ENCODE data around the gene TMED1. TPM values are rescaled to one million over a fixed set of nuclear protein-coding genes. Genes with fewer than 3 reads are reported as not detected.
"Not testable (repeated sequence)": the region's sequence is repeated elsewhere in the genome, so short reads cannot be mapped to it uniquely, and the experiment has no call there.

Gene TMED1
- total RNA-seq, 2 donors from 2014 or later, result 41.9 to 47.8 TPM

DNA sequence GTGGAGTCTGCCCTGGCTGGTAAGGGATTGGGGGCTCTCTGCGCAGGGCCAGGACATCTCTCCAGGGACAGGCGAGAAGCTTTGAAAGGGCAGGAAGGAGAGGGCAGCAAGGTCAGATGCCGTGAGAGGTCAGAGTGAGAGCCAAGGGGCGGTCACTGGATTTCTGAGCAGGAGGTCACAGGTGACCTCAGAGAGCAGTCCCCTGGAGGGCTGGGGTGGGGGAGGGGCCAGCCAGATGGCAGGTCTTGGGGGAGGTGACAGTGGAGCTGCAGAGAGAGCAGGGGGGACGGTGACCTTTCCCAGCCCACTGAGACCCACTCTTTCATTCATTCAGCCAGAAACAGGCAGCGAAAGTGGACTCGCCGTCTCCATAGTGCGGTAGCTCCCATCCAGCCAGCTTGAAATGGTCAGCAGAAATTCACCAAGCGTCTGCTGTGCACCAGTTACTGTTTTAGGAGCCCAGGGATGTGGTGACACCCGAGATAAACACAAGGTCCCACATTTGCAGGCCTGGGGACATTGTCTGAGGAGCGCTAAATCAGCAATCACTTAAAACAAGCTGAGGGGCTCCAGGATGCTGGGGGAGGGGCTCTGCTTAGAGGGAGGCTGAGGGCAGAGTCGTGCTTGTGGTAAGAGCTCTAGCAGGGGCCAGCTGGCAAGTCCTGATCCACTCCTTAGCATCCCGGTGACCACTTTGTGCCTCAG, 45.5 kb upstream of the TMED1 start:
- Histone ChIP-seq H3K36me3 (no peaks in the 10 kb centered on the region), H3K9me3 (no peaks in the 10 kb centered on the region), H3K4me1 (replicated peaks) (no peaks in the 10 kb centered on the region), H3K27ac (no peak overlapping the region), H3K27me3 (replicated peaks; ENCODE audit: insufficient read depth) (no peaks in the 10 kb centered on the region), H3K4me3 (no peak overlapping the region)
- no peak for DNase-seq (ENCODE audit: low spot score)
- TF ChIP-seq POLR2A (IDR thresholded peaks at IDR 0.05), result no peak
- TF ChIP-seq CTCF (IDR thresholded peaks at IDR 0.05), result no peak
- no peak for TF ChIP-seq POLR2AphosphoS5 (IDR thresholded peaks at IDR 0.05)
- intact Hi-C loops (cut with DNase I), result no loop called here
- 80% methylated on average over 14 of the region's 14 CpGs for WGBS

DNA sequence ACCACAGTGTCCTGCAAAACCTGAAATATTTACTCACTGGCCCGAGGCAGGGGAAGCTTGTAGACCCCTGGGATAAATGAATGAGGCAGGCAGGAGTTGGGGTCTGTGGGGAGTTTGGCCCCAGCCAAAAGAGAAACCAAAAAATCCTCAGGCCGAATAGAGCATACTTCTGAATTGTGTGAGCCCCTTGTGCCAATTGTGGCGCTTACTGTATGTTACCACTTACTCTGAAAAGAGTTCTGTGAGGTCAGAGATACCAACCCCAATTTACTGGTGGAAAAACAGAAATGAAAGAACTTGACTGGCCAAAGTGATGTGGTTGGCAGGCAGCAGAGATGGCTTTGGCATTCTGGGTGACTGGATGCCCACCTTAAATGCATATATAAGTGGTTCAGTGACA, 42.2 kb upstream of the TMED1 start:
- 81% methylated on average over 3 of the region's 3 CpGs for WGBS
- H3K27ac ChIP-seq, result no peak overlapping the region
- no peaks in the 10 kb centered on the region for H3K9me3 ChIP-seq
- intact Hi-C loops (cut with DNase I), result loop anchor here (5.0 kb wide), 1 partner anchor 139 kb away; no protein-coding TSS in a partner anchor
- DNase-seq (ENCODE audit: low spot score), result no peak
- H3K4me1 ChIP-seq (replicated peaks), result no peaks in the 10 kb centered on the region
- no peak for TF ChIP-seq POLR2A (IDR thresholded peaks at IDR 0.05)
- no peak for TF ChIP-seq POLR2AphosphoS5 (IDR thresholded peaks at IDR 0.05)
- TF ChIP-seq CTCF (IDR thresholded peaks at IDR 0.05), result no peak
- H3K27me3 ChIP-seq (replicated peaks; ENCODE audit: insufficient read depth), result no peaks in the 10 kb centered on the region
- H3K36me3 ChIP-seq, result no peaks in the 10 kb centered on the region
- no peak overlapping the region for H3K4me3 ChIP-seq

GRCh38 chr19:10877608-10878007, 41.6 kb upstream of the TMED1 start:
- 94% methylated on average over 9 of the region's 9 CpGs for whole genome bisulfite sequencing
- H3K4me1 ChIP-seq (replicated peaks); DNase-seq (ENCODE audit: low spot score): not testable (repeated sequence)

GRCh38 chr19:10876459-10877240, 40.6 kb upstream of the TMED1 start:
- intact Hi-C loops (cut with DNase I), result loop anchor here (5.0 kb wide), 1 partner anchor 141 kb away; no protein-coding TSS in a partner anchor
- H3K36me3 ChIP-seq, result no peaks in the 10 kb centered on the region
- H3K27ac ChIP-seq, result no peak overlapping the region
- no peaks in the 10 kb centered on the region for H3K27me3 ChIP-seq (replicated peaks; ENCODE audit: insufficient read depth)
- 69% methylated on average over 10 of the region's 10 CpGs for WGBS
- no peak for TF ChIP-seq POLR2A (IDR thresholded peaks at IDR 0.05)
- TF ChIP-seq CTCF (IDR thresholded peaks at IDR 0.05), result no peak
- TF ChIP-seq POLR2AphosphoS5 (IDR thresholded peaks at IDR 0.05), result no peak
- H3K4me1 ChIP-seq (replicated peaks), result no peaks in the 10 kb centered on the region
- DNase-seq (ENCODE audit: low spot score), result no peak
- no peak overlapping the region for H3K4me3 ChIP-seq
- H3K9me3 ChIP-seq, result no peaks in the 10 kb centered on the region

More at GRCh38 chr19:10877608-10878007, 41.6 kb upstream of the TMED1 start:
- H3K4me3 ChIP-seq; H3K27ac ChIP-seq; H3K36me3 ChIP-seq; H3K9me3 ChIP-seq; H3K27me3 ChIP-seq (replicated peaks; ENCODE audit: insufficient read depth): not testable (repeated sequence)
- intact Hi-C loops (cut with DNase I), result loop anchor here (5.0 kb wide), 1 partner anchor 140 kb away; no protein-coding TSS in a partner anchor

DNA sequence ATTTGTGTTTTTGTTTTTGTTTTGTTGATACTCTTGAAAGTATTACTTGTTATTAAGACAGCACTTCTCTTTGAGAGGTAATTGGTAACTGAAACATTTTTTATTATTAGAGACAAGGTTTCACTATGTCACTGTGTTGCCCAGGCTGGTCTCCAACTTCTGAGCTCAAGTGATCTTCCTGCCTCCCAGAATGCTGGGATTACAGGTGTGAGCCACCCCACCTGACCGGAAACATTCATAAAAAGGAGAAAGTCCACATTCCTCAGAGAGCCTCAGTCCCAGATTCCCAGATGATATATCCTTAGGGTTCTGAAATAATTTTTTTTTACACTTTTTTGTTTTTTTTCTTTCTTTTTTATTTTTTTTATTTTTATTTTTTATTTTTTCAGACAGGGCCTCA, 38.0 kb upstream of the TMED1 start:
- DNase-seq (ENCODE audit: low spot score), result no peak
- no peaks in the 10 kb centered on the region for H3K36me3 ChIP-seq
- H3K27ac ChIP-seq, result no peak overlapping the region
- no peaks in the 10 kb centered on the region for H3K9me3 ChIP-seq
- H3K4me1 ChIP-seq (replicated peaks), result no peaks in the 10 kb centered on the region
- TF ChIP-seq CTCF (IDR thresholded peaks at IDR 0.05) (no peak), POLR2A (IDR thresholded peaks at IDR 0.05) (no peak), POLR2AphosphoS5 (IDR thresholded peaks at IDR 0.05) (no peak)
- intact Hi-C loops (cut with DNase I), result loop anchor here (5.0 kb wide), 1 partner anchor 53 kb away; the partner anchor contains the start of genes TIMM29 and YIPF2
- H3K27me3 ChIP-seq (replicated peaks; ENCODE audit: insufficient read depth), result no peaks in the 10 kb centered on the region
- no peak overlapping the region for H3K4me3 ChIP-seq
- 96% methylated on average over 1 of the region's 1 CpG for WGBS

All from prostate gland (tissue), 2 donors.